Measurements from ENCODE around the gene DGKG.

DNA sequence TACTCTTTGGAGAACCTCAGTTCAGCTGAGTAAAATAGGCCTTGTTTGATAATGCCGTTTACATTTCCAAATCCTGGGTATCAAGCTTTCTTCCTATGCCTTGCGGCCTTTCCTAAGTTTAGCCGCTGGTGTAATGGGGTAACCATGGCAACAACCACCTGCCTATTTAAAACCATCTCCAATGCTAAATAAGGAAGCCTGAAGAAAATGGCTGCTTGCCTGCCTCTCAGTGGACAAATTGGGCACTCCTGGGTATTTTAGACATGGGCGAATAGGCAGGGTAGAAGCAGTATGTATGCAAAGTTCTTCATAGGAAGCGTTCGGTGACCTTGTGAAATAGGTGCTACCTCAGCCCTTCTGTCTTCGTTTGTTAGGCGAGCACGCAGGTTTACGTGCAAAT is 122.7 kb downstream of the DGKG start:
- TF ChIP-seq FOXK2 (IDR thresholded peaks at IDR 0.05) (no peak), ZNF384 (IDR thresholded peaks at IDR 0.05) (no peak), SUZ12 (IDR thresholded peaks at IDR 0.05) (no peak), BHLHE40 (IDR thresholded peaks at IDR 0.05; ENCODE audit: borderline replicate concordance) (no peak), FOXM1 (IDR thresholded peaks at IDR 0.05; ENCODE audit: borderline replicate concordance) (no peak), ELF4 (IDR thresholded peaks at IDR 0.05) (no peak), CTBP1 (IDR thresholded peaks at IDR 0.05; ENCODE audit: borderline replicate concordance) (no peak), HDGF (IDR thresholded peaks at IDR 0.05; ENCODE audit: borderline replicate concordance) (no peak), L3MBTL2 (conservative IDR thresholded peaks at IDR 0.05) (no peak)
- TF ChIP-seq, protein P1, sequence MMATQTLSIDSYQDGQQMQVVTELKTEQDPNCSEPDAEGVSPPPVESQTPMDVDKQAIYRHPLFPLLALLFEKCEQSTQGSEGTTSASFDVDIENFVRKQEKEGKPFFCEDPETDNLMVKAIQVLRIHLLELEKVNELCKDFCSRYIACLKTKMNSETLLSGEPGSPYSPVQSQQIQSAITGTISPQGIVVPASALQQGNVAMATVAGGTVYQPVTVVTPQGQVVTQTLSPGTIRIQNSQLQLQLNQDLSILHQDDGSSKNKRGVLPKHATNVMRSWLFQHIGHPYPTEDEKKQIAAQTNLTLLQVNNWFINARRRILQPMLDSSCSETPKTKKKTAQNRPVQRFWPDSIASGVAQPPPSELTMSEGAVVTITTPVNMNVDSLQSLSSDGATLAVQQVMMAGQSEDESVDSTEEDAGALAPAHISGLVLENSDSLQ (IDR thresholded peaks at IDR 0.05), result no peak
